GM12873 (cell line): ENCODE results near the gene PALM.

ENCODE experiments used
- CTCF ChIP-seq: IDR thresholded peaks from 2 replicates; pipeline ENCODE4 v1.5.1; 2012; ENCODE audit warnings: low read depth, mild to moderate bottlenecking, moderate library complexity, low read length, control low read depth; ENCODE audit not compliant: insufficient read depth; ENCODE audit errors: missing control alignments

The PALM gene

GRCh38 chr19:788983-789700 lies 80.4 kb downstream of the PALM start:
- no peak for TF ChIP-seq CTCF

DNA sequence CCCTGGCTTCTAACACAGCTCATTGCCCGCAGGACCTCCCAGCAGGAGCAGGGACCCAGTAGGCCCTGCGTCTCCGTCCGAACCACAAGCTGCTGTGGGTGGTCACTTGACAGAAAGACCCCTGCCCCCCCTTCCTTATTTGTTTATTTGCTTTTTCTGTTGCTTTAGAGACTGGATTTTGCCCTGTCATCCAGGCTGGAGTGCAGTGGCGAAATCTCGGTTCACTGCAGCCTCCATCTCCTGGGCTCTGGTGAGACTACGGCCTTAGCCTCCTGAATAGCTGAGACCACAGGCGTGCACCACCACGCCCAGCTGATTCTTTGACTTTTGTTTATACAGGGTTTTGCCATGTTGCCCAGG lies 80.9 kb downstream of the PALM start:
- no peak for TF ChIP-seq CTCF

- TF ChIP-seq CTCF = no peak
These were observed 82.4 kb downstream of the PALM start for GRCh38 chr19:791007-791566.

DNA sequence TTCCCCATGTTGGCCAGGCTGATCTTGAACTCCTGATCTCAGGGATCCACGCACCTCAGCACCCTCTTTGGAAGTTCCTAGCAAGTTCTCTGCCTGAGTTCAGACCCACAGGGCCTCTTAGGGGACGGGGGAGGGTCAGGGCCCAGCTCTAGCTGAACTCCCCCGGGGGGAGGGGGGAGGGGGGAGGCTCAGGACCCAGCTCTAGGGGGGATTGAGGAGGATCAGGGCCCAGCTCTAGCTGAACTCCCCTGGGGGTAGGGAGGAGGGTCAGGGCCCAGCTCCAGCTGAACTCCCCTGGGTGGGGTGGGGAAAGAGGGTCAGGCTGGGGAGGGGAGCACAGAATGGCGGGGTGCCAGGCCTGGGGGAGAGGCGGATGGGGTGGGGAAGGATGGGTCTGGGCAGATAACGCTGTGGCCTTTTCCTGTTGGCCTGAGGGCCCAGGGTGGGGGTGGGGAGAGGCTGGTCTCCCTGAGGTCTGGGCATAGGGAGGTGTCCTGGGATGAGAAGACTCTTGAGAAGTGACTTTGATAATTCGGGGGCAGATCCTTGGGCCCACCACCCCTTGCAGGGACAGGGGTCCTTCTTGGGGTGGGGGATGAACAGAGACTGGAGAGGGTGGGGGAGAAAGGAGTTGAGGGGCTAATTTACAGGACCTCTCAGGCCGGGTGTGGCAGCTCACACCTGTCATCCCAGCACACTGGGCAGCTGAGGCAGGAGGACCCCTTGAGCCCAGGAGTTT lies 83.0 kb downstream of the PALM start:
- no peak for TF ChIP-seq CTCF

GRCh38 chr19:792306-792885 lies 83.7 kb downstream of the PALM start:
- TF ChIP-seq CTCF = no peak

- TF ChIP-seq CTCF = no peak
These were observed 85.1 kb downstream of the PALM start for GRCh38 chr19:793806-794205.

DNA sequence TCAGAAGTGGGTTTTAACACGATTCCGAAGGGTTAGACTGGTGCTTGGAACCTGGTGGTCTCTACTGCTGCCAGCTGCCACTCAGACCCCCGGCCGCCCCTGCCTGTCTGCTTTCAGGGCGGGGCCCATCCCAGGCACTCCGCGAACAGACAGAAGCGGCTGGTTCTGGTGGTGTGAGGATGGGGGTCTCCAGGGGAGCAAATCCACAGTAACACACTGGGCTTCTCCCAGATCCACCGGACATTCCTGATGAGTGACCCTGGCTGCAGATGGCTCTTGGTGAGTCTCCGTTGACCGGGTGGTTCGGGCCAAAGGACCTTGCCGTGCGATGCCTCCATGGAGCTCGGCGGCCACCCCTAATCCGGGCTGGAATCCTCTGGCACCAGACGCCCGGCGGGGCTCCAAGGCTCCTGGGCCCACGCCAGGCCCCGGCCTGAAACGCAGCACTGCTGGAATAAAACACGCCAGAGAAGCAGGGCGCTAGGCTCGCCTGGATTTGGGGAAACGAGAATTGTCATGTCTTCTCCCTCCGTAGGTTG lies 86.4 kb downstream of the PALM start:
- no peak for TF ChIP-seq CTCF
